Erythroblast (primary cell): ENCODE measurements around the gene GRK6.

Experiments
- GATA1 ChIP-seq: IDR thresholded peaks from 2 replicates; pipeline ENCODE4 v1.6.1; 2011; ENCODE audit warnings: low read depth, mild to moderate bottlenecking, control low read depth, low read length, moderate library complexity
- POLR2A ChIP-seq: IDR thresholded peaks from 2 replicates; pipeline ENCODE4 v1.6.1; 2011; ENCODE audit warnings: mild to moderate bottlenecking, low read length

DNA sequence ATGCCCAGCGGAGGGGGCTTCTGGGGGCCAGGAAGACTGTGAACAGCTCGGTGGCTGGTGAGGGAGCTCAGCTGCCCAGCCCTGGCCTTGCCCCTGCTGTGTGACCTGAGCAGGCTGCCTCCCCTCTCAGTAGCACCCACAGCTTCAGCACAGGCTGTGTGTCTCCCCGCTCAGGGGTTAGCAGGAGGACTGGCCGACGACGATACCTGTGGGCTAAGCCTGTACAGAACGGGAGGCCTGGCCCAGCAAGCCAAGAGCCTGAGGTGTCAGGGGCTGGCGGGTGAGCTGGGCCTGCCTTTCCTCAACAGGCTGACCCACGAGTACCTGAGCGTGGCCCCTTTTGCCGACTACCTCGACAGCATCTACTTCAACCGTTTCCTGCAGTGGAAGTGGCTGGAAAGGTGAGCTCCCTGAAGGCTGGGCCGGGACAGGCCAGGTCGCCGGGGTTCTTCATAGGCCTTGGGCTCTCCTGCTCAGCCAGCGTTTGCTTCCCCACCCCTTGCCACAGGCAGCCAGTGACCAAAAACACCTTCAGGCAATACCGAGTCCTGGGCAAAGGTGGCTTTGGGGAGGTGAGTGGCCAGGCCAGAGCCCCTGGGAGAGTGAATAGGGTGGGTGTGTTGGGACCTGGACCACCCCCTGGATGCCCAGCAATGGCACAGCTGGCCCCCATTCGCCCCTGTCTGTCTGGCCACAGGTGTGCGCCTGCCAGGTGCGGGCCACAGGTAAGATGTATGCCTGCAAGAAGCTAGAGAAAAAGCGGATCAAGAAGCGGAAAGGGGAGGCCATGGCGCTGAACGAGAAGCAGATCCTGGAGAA, 6.6 kb downstream of the GRK6 start:
- TF ChIP-seq GATA1 = no peak
- TF ChIP-seq POLR2A = no peak
